ENCODE measurements around the gene RNPEPL1.

Gene RNPEPL1

DNA sequence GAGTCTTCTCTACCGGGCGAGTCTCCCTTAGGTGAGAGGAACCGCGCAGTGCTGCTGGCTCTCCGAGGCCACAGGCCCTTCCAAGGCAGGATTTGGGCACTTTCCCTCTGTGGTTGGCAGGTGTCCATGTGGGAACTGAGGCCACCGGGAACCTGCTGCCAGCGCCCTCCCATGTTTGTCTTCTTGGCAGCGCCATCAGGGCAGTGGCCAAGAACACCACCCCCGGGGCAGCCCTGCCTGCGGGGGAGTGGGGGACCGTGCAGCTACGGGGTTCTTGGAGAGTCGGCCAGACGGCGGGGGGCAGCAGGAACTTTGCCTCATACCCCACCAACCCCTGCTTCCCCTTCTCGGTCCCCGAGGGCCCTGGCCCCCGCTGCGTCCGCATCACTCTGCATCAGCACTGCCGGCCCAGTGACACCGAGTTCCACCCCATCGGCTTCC lies 28.2 kb downstream of the RNPEPL1 start:
- no peak for DNase-seq (ENCODE audit: low read depth)
- TF ChIP-seq, protein P1, sequence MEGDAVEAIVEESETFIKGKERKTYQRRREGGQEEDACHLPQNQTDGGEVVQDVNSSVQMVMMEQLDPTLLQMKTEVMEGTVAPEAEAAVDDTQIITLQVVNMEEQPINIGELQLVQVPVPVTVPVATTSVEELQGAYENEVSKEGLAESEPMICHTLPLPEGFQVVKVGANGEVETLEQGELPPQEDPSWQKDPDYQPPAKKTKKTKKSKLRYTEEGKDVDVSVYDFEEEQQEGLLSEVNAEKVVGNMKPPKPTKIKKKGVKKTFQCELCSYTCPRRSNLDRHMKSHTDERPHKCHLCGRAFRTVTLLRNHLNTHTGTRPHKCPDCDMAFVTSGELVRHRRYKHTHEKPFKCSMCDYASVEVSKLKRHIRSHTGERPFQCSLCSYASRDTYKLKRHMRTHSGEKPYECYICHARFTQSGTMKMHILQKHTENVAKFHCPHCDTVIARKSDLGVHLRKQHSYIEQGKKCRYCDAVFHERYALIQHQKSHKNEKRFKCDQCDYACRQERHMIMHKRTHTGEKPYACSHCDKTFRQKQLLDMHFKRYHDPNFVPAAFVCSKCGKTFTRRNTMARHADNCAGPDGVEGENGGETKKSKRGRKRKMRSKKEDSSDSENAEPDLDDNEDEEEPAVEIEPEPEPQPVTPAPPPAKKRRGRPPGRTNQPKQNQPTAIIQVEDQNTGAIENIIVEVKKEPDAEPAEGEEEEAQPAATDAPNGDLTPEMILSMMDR (IDR thresholded peaks at IDR 0.05; ENCODE audit: control insufficient read depth, insufficient read depth, low read depth, low read length, missing control alignments): no peak
- no peak overlapping the region for H3K4me3 ChIP-seq (ENCODE audit: control insufficient read depth, low read depth, low read length)

DNA sequence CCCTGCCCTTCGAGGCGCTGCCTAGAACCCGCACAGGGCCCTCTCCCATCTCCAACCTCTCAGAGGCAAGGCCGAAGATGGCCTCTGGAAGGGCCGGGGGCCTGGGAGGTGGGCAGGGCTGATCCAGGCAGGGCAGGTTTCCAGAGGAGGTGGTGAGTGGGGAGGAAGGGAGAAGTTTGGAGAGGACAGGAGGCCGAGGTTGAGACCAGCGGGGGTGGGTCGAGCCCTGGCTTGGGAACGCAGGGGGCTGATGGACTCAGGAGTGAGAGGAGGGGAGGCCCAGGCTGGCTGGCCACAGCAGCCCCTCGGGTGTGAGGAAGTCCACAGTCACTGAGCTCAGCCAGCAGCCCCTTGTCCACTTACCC lies 28.8 kb downstream of the RNPEPL1 start:
- DNase-seq (ENCODE audit: low read depth): no peak
- no peak overlapping the region for H3K4me3 ChIP-seq (ENCODE audit: control insufficient read depth, low read depth, low read length)
- TF ChIP-seq, protein P1 (IDR thresholded peaks at IDR 0.05; ENCODE audit: control insufficient read depth, insufficient read depth, low read depth, low read length, missing control alignments): no peak

GRCh38 chr2:240597419-240598181 lies 29.3 kb downstream of the RNPEPL1 start:
- H3K4me3 ChIP-seq (ENCODE audit: control insufficient read depth, low read depth, low read length): no peak overlapping the region
- no peak for DNase-seq (ENCODE audit: low read depth)
- TF ChIP-seq, protein P1 (IDR thresholded peaks at IDR 0.05; ENCODE audit: control insufficient read depth, insufficient read depth, low read depth, low read length, missing control alignments): no peak

- H3K4me3 ChIP-seq (ENCODE audit: control insufficient read depth, low read depth, low read length): no peak overlapping the region
- TF ChIP-seq, protein P1 (IDR thresholded peaks at IDR 0.05; ENCODE audit: control insufficient read depth, insufficient read depth, low read depth, low read length, missing control alignments): no peak
Measured at GRCh38 chr2:240598311-240598911, 30.1 kb downstream of the RNPEPL1 start.

GRCh38 chr2:240599141-240599583 lies 30.9 kb downstream of the RNPEPL1 start:
- no peak for DNase-seq (ENCODE audit: low read depth)
- TF ChIP-seq, protein P1 (IDR thresholded peaks at IDR 0.05; ENCODE audit: control insufficient read depth, insufficient read depth, low read depth, low read length, missing control alignments): no peak
- H3K4me3 ChIP-seq (ENCODE audit: control insufficient read depth, low read depth, low read length): no peak overlapping the region

More at GRCh38 chr2:240598311-240598911, 30.1 kb downstream of the RNPEPL1 start:
- DNase-seq (ENCODE audit: low read depth): no peak

DNA sequence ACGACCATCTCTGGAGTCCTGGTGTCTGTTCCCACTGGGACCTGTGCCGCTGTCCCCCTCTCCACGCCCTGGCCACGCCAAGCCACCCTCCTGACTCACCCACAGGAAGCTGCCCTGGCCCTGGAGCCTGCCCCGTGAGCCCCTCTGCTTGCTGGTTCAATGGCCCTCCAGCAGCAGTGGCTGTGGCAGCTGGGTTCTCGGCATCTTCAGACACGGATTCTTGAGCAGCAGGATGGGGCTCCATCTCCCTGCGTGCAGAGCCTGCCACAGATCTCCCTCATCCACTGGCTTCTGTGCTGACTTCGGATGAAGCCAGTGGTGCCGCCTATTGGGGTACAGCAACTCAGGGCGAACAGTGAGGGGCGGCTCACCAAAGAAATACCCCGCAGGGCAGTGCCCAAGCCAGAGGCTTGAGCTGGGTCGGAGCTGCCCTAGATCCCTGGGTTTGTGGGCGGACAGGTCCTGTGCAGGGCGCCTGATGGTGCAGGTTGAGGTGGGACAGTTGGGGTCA lies 32.2 kb downstream of the RNPEPL1 start:
- TF ChIP-seq, protein P1 (IDR thresholded peaks at IDR 0.05; ENCODE audit: control insufficient read depth, insufficient read depth, low read depth, low read length, missing control alignments): no peak
- H3K4me3 ChIP-seq (ENCODE audit: control insufficient read depth, low read depth, low read length): no peak overlapping the region
- DNase-seq (ENCODE audit: low read depth): no peak

All from AG09309 (cell line).